NCI-H1105 (cell line): ENCODE data around the gene IFT172.

Experiments
- DNase-seq: peaks from one replicate; lab custom pipeline; 2025; lab: John Stamatoyannopoulos, UW

Gene IFT172

GRCh38 chr2:27422958-27423357 lies 66.6 kb downstream of the IFT172 start:
- no peak for DNase-seq

GRCh38 chr2:27421660-27422250 lies 67.8 kb downstream of the IFT172 start:
- no peak for DNase-seq

GRCh38 chr2:27420996-27421395 lies 68.5 kb downstream of the IFT172 start:
- no peak for DNase-seq

GRCh38 chr2:27416151-27416550 lies 73.4 kb downstream of the IFT172 start:
- DNase-seq = no peak

GRCh38 chr2:27412419-27413152 lies 77.0 kb downstream of the IFT172 start:
- no peak for DNase-seq

- DNase-seq = peak; percentile 92
These were observed 80.0 kb downstream of the IFT172 start, which contains the start of gene PPM1G for GRCh38 chr2:27409321-27410073. PPM1G (minus strand) TSS chr2:27409591; CDS start chr2:27409422, 169 bp downstream.

- DNase-seq = no peak
These were observed 80.8 kb downstream of the IFT172 start for GRCh38 chr2:27408601-27409320.

- DNase-seq = peak; percentile 72
These were observed 81.6 kb downstream of the IFT172 start for GRCh38 chr2:27407798-27408491.

- no peak for DNase-seq
These were observed 89.0 kb downstream of the IFT172 start for GRCh38 chr2:27400348-27401135.

- no peak for DNase-seq
These were observed 90.6 kb downstream of the IFT172 start for GRCh38 chr2:27398962-27399361.
